ENCODE data around the gene ZNF391.
"Not testable (repeated sequence)": the region's sequence is repeated elsewhere in the genome, so short reads cannot be mapped to it uniquely, and the experiment has no call there.

ZNF391 gene

DNA sequence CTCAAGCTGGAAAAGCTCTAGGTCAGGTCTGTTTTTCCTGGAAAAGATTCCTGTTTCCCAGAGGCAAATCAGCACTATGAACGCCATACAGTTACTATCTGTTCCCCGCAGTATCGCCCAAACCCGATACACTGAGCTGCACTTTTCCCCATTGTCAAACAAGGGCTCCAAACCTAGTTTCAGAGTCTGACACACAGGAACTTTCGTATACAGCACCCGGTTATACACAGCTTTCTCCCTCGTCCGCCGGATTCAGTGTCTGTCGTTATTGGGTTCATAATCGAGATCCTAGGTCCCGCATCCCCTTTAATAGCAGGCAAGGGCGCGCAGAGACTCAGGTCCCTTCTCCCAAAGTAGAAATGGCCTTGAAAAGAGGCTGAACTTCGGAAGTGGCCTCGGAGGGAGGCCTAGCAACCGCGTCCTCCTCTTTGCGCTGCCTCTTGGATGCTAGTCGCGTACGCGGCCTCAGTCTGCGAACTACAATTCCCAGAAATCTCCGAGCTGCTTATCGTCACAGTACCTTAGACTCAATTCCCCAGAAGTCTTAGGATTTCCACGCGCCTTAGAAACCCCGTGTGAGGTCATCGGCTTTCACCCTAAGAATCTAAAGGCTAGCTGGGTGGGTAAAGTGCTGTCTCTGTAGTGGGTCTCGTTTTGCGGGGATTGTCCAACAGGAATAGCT lies 34.2 kb downstream of the ZNF391 start:
- DNase-seq (ENCODE audit: low read depth in 3 of 3): no peak

DNA sequence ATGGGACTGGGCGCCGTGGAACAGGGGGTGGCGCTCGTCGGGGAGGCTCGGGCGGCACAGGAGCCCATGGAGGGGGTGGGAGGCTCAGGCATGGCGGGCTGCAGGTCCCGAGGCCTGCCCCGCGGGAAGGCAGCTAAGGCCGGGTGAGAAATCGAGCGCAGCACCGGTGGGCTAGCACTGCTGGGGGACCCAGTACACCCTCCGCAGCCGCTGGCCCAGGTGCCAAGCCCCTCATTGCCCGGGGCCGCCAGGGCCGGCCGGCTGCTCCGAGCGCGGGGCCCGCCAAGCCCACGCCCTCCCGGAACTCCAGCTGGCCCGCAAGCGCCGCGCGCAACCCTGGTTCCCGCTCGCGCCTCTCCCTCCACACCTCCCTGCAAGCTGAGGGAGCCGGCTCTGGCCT lies 36.3 kb downstream of the ZNF391 start:
- not testable (repeated sequence) for DNase-seq (ENCODE audit: low read depth in 3 of 3)

DNA sequence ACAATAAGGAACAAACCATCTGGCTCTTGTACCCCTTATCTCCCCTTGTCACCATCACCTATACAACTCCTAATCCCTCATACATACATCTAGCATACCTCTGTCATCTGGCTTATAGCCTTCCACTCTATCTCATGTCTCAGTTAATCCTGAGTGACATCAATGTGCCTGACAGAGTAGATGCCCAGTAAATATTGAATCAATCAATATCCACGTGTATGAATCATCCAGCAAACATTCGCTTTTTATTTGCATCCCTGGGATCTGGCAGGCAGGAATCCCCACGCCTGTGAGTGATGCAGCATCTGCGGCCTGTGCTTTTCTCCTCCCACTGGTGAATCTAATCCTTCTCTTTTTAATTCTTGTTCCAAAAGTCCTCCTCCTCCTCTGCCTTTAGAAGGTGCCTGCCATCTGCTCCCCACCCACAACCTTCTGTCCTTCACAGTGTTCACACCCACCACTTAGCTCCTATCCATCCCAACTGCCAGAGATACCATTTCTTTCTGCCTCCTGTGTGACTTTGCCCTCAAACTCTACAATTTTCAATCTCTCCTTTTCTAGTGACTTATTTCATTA lies 37.6 kb downstream of the ZNF391 start:
- DNase-seq (ENCODE audit: low read depth in 3 of 3): no peak

DNA sequence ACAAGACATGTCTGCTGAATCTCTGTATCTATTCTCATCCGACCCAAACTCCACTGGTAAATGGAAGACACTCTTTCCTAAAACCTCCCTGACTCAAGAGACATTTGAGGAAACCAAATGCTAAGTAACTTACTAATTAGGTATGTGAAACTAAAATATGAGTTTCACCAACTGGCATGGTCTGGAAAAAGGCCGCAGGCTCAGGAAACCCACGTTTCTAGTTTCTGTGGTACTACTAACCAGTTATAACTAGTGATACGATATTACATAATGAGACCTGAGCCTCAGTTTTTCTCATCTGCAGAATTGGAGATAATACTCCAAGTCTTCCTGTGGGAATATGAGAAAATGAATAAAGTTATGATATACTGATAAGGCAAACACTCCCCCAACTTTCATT lies 39.9 kb downstream of the ZNF391 start:
- no peak for DNase-seq (ENCODE audit: low read depth in 3 of 3)

DNA sequence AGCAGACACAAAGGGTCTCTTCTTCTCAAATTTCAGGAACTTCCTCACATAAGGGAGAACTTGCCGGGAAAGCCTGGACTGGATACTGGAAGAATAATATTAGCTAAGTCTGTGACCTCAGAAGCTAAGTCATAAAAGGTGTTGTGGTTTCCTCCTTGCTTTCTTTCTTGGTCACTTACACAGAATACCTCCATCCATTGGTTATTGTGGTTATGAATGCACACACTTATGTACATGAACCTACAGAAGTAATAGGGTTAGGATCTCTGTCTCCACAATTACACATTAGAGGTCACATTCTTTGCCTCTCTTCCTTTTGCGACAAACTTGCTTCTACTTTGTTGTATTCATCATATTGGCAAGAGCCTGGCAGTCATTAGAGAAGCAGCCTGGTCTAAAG lies 40.4 kb downstream of the ZNF391 start:
- DNase-seq (ENCODE audit: low read depth in 3 of 3): no peak

DNA sequence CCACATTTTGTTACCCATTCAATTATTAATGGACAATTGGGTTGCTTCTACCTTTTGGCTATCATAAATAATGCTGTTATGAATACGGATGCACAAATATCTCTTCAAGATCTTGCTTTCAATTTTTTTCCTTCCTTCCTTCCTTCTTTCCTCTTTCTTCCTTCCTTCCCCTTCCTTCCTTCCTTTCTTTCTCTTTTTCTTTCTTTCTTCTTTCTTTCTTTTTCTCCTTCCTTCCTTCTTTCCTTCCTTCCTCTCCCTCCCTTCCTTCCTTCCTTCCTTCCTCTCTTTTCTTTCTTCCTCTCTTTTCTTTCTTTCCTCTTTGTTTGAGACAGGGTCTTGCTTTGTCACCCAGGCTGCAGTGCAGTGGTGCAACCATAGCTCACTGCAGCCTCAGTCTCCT lies 45.2 kb downstream of the ZNF391 start:
- no peak for DNase-seq (ENCODE audit: low read depth in 3 of 3)

DNA sequence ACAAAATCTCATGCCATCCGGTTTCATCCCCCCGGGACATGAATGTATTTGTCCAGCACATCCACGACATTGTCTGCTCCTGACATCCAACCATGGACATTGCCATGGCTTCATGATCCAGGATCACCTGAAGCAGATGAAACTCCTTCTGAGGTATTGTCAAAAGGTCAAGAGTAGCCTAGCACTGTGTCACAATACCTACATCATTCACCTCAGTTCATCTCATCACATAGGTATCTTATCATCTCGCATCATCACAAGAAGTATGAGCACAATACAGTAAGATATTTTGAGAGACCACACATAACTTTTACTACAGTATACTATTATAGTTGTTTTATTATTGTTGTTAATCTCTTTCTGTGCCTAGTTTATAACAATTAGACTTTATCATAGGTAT lies 50.8 kb downstream of the ZNF391 start:
- DNase-seq (ENCODE audit: low read depth in 3 of 3): no peak

DNA sequence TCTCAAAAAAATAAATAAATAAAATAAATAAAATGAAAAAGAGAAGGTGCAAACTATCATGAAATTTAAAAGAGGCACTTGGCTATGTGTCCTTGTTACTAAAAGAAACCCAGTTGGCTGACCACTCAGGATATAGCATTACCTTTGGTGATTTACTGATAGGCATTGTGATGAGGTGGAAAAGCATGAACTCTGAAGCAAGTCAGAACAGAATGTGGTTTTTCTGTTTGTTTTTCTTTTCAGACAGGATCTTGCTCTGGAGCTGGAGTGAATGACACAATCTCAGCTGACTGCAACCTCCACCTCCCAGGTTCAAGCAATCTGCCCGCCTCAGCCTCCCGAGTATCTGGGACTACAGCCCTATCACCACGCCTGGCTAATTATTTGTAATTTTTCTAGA lies 52.4 kb downstream of the ZNF391 start:
- DNase-seq (ENCODE audit: low read depth in 3 of 3): no peak

DNA sequence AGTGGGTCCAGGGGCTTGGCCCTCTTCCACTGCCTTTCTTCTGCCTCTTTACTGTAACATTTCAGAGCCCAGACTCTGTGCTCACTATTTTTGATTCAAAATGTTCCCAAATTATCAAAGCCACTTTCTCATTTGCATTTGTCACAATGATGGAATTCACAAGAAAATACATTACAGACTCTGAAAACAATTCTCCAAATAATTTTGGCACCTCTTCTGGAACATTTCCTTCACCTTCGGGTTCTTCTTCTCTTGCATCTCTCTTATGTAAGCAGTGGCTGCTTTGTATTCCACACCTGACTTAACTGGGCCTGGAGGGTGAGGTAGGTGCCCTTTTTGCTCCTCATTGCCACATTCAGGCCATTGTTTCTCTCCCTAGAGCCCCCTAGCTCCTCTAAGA lies 54.4 kb downstream of the ZNF391 start:
- DNase-seq (ENCODE audit: low read depth in 3 of 3): no peak

DNA sequence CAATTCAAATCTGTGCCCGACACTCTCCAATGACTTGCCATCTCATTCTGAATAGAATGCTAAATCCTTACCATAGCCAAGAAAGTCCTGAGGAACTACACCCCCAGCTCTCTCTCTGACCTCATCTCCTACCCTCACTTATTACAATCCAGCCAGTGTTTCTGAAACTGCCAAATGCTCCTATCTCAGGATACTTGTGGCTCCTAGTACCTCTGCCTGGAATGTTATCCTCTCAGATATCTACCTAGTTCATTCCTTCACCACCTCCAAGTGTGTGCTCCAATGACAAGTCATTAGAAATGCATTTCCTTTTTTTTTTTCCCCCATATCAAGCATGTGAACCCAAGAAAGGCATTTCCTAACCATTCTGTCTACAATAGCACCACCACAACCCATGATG lies 59.9 kb downstream of the ZNF391 start:
- no peak for DNase-seq (ENCODE audit: low read depth in 3 of 3)

DNA sequence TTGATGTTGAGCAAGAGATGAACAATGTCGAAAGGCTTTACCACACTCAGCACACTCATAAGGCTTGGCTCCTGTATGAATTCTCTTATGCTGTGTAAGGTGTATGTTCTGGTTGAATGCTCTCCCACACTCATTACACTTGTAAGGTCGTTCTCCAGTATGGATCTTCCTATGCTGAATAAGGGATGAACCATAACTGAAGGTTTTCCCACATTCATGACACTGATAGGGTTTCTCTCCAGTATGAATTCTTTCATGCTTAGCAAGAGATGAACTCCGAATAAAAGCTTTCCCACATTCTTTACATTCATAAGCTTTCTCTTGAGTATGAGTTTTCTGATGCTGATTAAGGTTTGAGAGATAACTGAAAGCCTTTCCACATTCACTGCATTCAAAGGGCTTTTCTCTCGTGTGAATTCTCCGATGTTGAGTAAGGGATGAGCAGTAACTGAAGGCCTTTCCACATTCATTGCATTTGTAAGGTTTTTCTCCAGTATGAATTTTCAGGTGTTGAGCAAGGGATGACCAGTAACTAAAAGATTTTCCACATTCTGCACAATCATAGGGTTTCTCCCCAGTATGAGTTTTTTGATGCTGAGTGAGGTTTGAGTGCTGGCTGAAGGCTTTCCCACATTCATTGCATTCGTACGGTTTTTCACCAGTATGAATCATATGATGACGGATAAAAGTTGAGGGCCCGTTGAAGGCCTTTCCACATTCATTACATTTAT lies 63.3 kb downstream of the ZNF391 start:
- DNase-seq (ENCODE audit: low read depth in 3 of 3): no peak

DNA sequence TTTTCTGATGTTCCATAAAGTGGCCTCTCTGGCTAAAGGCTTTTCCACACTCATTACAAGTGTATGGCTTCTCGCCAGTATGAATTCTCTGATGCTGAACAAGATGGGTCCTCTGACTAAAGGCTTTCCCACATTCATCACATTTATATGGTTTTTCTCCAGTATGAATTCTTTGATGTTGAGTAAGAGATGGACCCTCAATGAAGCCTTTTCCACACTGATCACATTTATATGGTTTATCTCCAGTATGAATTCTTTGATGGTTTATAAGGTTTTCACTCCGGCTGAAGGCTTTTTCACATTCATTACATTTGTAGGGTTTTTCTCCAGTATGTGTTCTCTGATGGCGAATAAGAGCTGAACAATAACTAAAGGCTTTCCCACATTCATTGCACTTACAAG lies 63.9 kb downstream of the ZNF391 start:
- no peak for DNase-seq (ENCODE audit: low read depth in 3 of 3)
